Stimulated activated naive B cell treated with anti-CD40 and anti-IgM and Interleukin-4, amounts not matched to agents 10 μg/mL and 1 μg/mL and 100 μg/mL, for 72 hours (primary cell): Measurements from ENCODE around the gene UNC119.
A peak's percentile ranks its signal among the peaks of the same experiment; 100 is the strongest.
"Not testable (repeated sequence)": the region's sequence is repeated elsewhere in the genome, so short reads cannot be mapped to it uniquely, and the experiment has no call there.

Source experiments
- ATAC-seq, 2 donors: fragments of 150-1000 bp; cut with Tn5 transposase; replicated peaks; 2 replicates each; pipeline ENCODE4 v1.10.0; 2021; ENCODE audit warnings: moderate library complexity in 1 of 2
- DNase-seq: peaks from one replicate; pipeline ENCODE4 v3.0.0; 2021
- H3K27ac Mint-ChIP-seq: one replicate; pipeline ENCODE4 v1.8.0; 2022; ENCODE audit warnings: mild to moderate bottlenecking, mixed read lengths
- H3K27me3 Mint-ChIP-seq, 2 donors: one replicate each; pipeline ENCODE4 v1.8.0; 2022; ENCODE audit warnings: mixed read lengths in 2 of 2
- H3K36me3 Mint-ChIP-seq, 2 donors: one replicate each; pipeline ENCODE4 v1.8.0; 2022; ENCODE audit warnings: mixed read lengths in 2 of 2, mild to moderate bottlenecking in 1 of 2
- H3K4me1 Mint-ChIP-seq, 2 donors: one replicate each; pipeline ENCODE4 v1.8.0; 2022; ENCODE audit warnings: mixed read lengths in 2 of 2, mild to moderate bottlenecking in 1 of 2
- H3K4me3 Mint-ChIP-seq, 2 donors: one replicate each; pipeline ENCODE4 v1.8.0; 2022; ENCODE audit warnings: mild to moderate bottlenecking in 2 of 2, mixed read lengths in 2 of 2, moderate library complexity in 1 of 2
- H3K9me3 Mint-ChIP-seq, 2 donors: one replicate each; pipeline ENCODE4 v1.8.0; 2022; ENCODE audit warnings: mixed read lengths in 2 of 2, mild to moderate bottlenecking in 1 of 2

The UNC119 gene

DNA sequence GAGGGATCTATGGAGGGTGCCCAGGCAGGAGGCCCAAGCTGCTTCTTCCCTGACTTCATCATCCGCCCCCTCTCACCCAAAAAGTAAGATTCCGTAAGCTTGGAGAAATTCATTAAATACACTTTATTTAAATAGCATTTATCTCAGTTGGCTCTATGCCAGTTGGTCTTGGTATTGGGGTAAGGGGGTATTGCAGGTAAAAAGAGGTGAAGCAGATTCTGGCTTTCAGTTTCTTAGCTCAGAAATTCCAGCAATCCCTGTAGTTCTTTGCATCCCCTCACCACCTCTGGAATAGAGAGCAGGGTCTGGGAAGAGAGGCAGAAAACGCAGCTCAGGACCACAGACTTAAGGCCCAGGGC, 25.0 kb upstream of the UNC119 start:
- H3K4me3 Mint-ChIP-seq, result peak overlapping the region in 1 of 2 donors; percentile 85
- H3K27ac Mint-ChIP-seq, result peak overlapping the region; percentile 94
- H3K9me3 Mint-ChIP-seq, result no peaks in the 10 kb centered on the region
- no peaks in the 10 kb centered on the region for H3K27me3 Mint-ChIP-seq
- ATAC-seq, result no peak
- peaks cover 21 to 39% of the 10 kb centered on the region in 2 donors for H3K36me3 Mint-ChIP-seq
- H3K4me1 Mint-ChIP-seq, result peaks cover 17 to 32% of the 10 kb centered on the region in 2 donors
- no peak for DNase-seq

DNA sequence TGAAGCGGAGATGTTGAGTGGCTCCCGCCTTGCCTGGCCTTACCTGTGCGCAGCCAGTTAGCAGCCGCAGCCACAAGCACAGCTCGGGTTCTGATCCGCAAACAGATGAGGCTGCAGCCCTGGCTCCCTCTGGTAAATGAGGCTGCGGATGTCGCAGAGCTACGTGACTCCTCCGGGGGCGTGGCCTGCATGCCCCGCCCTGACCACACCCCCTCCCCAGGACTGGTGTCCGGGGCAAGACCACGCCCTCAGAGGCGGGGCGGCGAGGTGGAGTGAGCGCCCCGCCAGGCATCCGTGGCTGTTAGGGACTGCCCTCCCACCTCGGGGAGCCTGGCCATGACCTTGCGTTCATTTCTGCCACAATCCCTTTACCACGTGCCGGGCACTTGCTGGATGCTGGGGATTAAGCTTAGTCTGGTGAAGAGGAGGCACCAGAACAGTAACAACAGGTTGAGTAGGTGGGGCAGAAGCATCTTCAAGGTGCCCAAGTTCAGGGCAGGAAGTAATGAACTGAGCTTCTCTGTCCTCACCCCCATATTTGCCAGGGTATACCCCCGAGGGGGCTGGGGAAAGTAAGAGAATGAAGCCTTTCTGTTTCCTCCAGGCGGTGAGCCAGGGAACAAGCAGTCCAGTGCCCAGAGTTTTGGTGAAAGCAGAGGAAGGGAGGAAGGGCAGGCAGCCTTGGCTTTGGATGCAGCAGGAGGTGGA, 24.5 kb upstream of the UNC119 start, which contains the start of gene ALDOC:
ALDOC (minus strand) TSS at position 138 of the 708 bp plus-strand sequence. CDS start 1,363 bp downstream, outside the sequence.
- H3K27ac Mint-ChIP-seq, result peak within 1 kb of the TSS; percentile 94
- no peaks in the 10 kb centered on the region for H3K27me3 Mint-ChIP-seq
- DNase-seq (peak; percentile 94), ATAC-seq (peak; percentile 97 to 98)
- H3K4me3 Mint-ChIP-seq, result peak within 1 kb of the TSS; percentile 85 to 93
- peaks cover 21 to 39% of the 10 kb centered on the region in 2 donors for H3K36me3 Mint-ChIP-seq
- peaks cover 19 to 38% of the 10 kb centered on the region in 2 donors for H3K4me1 Mint-ChIP-seq
- H3K9me3 Mint-ChIP-seq, result no peaks in the 10 kb centered on the region

DNA sequence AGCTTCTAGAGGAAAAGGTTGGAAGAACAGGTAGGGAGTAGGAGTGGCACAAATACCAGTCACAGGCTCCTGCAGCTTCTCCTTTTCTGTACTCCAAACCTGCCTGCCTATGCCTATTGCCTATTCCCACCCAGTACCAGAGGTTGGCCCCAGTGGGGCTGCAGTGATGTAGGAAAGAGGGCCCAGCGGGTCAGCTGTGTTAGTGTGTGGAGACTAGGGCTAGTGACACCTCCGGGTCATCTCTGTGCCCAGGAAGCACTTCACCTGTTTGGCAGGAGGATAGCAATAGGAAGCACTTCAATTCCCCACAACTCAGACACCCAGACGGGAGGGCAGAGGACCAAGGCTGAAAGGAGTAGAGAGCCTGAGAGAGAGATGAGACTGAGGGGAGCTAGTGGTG, 23.6 kb upstream of the UNC119 start:
- Mint-ChIP-seq H3K4me1 (peaks cover 19 to 43% of the 10 kb centered on the region in 2 donors), H3K4me3 (peak overlapping the region; percentile 85 to 93), H3K36me3 (peaks cover 21 to 39% of the 10 kb centered on the region in 2 donors), H3K27ac (peak overlapping the region; percentile 94)
- H3K9me3 Mint-ChIP-seq, DNase-seq, ATAC-seq, H3K27me3 Mint-ChIP-seq: not testable (repeated sequence)

DNA sequence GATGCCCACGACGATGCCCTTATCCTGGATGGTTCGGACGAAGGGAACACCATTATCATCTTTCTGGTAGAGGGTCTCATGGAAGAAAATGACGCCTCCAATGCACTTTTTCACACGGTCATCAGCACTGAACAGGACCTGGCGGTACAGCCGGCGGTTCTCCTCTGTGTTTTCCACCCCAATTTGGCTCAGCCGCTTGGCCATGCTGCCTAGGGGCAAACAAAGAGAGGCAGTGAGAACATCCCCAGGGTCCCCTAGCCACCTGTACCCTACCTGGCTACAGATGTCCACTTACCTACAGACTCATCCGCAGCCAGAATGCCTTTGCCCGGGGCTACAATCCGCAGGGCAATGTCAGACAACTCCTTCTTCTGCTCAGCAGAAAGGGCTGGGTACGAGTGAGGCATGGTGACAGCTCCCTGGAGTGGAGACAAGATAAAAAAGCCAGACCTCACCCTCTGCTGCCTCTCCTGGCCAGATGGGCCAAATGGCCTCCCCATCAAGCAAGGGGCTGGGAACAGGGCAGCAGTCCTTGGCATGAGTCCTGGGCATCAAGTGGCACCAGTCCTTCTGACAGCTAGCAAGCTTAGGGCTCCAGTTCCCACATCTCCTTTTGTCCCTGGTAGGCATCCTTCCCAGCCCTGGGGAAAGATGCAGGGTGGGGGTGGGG, 22.8 kb upstream of the UNC119 start:
- Mint-ChIP-seq H3K36me3 (peaks cover 18 to 39% of the 10 kb centered on the region in 2 donors), H3K4me3 (no peak overlapping the region), H3K9me3 (no peaks in the 10 kb centered on the region), H3K27me3 (no peaks in the 10 kb centered on the region), H3K27ac (no peak overlapping the region), H3K4me1 (peaks cover 23 to 49% of the 10 kb centered on the region in 2 donors)
- no peak for DNase-seq
- no peak for ATAC-seq

DNA sequence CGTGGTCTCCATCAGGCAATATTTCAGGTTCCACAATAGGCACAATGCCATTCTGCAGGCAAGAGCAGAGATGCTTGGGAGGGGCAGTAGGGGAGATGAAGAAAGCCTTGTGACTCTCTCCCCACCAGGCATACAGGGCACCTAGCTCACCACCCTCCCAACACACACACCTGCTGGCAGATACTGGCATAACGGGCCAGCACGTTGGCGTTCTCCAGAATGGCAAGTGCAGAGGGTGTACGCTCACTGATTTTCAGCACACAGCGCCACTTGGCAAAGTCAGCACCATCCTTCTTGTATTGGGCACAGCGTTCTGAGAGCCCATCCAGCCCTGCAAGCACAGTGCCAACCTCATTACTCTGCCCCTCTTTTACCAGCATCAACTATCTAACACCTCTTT, 22.1 kb upstream of the UNC119 start:
- peaks cover 16 to 37% of the 10 kb centered on the region in 2 donors for H3K36me3 Mint-ChIP-seq
- no peaks in the 10 kb centered on the region for H3K9me3 Mint-ChIP-seq
- DNase-seq (no peak), ATAC-seq (no peak)
- no peaks in the 10 kb centered on the region for H3K27me3 Mint-ChIP-seq
- no peak overlapping the region for H3K27ac Mint-ChIP-seq
- peaks cover 26 to 56% of the 10 kb centered on the region in 2 donors for H3K4me1 Mint-ChIP-seq
- no peak overlapping the region for H3K4me3 Mint-ChIP-seq

DNA sequence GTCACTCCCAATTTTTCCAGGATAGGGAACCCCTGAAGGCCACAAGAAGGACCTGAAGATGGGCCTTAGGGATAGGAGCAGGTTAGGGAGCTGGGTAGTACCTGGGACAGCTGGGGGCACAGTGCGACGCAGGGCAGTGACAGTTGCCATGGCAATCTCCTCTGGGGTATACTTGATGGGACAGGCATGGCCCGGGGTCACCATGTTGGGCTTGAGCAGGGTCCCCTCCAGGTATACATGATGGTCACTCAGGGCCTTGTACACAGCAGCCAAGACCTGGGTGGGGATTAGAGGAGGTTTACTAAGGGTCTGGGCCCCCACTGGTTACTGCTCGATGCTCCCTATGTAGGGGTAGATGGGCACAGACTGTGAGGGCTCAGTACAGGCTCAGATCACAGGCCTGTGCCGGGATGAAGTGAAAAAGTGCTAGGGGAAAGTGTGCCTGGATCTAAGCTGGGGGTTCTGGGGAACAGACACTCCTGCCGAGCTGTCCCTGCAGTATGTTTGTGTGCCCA, 21.6 kb upstream of the UNC119 start:
- Mint-ChIP-seq H3K4me3 (no peak overlapping the region), H3K9me3 (no peaks in the 10 kb centered on the region), H3K4me1 (peaks cover 28 to 61% of the 10 kb centered on the region in 2 donors), H3K27me3 (no peaks in the 10 kb centered on the region), H3K36me3 (peaks cover 14 to 37% of the 10 kb centered on the region in 2 donors), H3K27ac (no peak overlapping the region)
- no peak for ATAC-seq
- DNase-seq, result no peak

DNA sequence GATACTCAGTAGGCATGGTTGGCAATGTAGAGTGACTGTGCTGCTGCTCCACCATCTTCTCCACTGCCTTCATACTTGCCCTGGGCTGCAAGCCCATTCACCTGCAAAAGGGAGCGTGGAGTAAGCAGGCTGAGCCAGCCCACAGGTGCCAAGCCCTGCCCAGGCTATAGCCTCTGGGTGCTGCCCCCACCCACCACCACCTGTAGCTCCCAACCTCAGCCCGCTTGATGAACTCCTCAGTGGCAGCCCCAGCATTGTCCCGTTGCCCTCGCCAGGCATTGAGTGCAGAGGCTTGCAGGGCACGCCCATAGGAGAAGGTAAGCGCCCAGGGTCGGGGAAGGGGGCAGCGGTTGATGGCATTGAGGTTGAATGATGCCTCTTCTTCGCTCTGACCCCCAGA, 21.1 kb upstream of the UNC119 start:
- ATAC-seq (no peak), DNase-seq (no peak)
- H3K4me3 Mint-ChIP-seq, result no peak overlapping the region
- H3K27me3 Mint-ChIP-seq, result no peaks in the 10 kb centered on the region
- H3K9me3 Mint-ChIP-seq, result no peaks in the 10 kb centered on the region
- peaks cover 12 to 37% of the 10 kb centered on the region in 2 donors for H3K36me3 Mint-ChIP-seq
- H3K4me1 Mint-ChIP-seq, result peaks cover 29 to 66% of the 10 kb centered on the region in 2 donors
- no peak overlapping the region for H3K27ac Mint-ChIP-seq

DNA sequence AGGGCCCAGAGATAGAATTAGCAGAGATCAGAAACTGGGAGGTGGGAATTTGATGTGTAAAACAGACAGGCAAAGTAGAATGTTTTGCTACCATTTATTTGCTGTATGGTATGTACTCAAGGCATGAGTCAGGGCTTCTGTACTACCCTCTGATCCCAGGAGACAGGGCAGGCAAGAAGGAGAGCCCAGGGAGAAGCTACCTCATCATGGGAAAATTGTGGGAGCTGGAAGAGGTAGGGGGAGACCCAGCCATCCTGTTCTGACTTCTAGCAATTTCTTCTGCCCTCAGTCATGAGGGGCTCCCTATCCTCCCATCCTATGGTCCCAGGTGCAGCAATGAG, 20.6 kb upstream of the UNC119 start:
- Mint-ChIP-seq H3K4me3 (no peak overlapping the region), H3K27ac (no peak overlapping the region), H3K36me3 (peaks cover 11 to 41% of the 10 kb centered on the region in 2 donors), H3K9me3 (no peaks in the 10 kb centered on the region), H3K4me1 (peaks cover 32 to 71% of the 10 kb centered on the region in 2 donors), H3K27me3 (no peaks in the 10 kb centered on the region)
- ATAC-seq (no peak), DNase-seq (no peak)

DNA sequence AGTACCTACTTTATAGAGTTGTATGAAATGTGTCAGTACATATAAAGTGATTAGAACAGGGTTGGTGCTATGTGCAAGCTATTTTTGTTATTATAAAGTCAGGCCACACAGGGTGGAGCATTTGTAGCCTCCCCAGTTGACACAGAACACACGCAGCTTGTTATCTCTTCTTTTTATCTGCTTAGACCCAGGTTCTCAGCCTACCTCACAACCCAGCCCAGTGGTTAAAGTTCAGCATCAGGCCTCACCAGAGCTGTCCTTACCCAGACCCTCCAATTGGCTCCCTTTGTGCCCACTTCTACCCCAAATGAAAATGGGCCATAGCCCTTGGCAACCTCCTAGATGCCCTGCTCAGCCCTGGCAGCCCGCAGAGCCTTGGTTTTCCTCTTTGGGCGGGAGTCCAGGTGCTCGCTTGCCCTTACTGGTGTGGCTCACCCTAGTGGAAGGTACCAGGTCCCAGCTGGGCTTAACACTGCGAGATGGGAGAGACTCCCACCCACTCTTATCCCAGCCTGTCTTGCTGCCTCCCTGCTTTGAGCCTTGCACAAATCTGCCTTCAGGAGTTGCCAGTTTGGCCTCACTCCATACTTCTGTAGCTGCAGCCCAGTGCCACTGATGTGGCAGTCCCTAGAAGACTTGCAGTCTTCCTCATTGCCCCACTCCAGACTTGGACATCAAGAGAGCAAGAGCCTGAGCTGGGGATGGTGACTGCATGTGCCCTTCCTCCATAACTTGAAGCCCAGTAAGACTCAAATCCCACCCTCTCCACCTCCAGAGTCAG, 20.0 kb upstream of the UNC119 start:
- H3K27ac Mint-ChIP-seq, result peak overlapping the region; percentile 77
- peak overlapping the region; percentile 97 for H3K4me3 Mint-ChIP-seq
- ATAC-seq (no peak), DNase-seq (no peak)
- H3K36me3 Mint-ChIP-seq, result peaks cover 15 to 46% of the 10 kb centered on the region in 2 donors
- H3K9me3 Mint-ChIP-seq, result peaks cover 0 to 2% of the 10 kb centered on the region in 2 donors
- H3K4me1 Mint-ChIP-seq, result peaks cover 37 to 77% of the 10 kb centered on the region in 2 donors
- no peaks in the 10 kb centered on the region for H3K27me3 Mint-ChIP-seq

DNA sequence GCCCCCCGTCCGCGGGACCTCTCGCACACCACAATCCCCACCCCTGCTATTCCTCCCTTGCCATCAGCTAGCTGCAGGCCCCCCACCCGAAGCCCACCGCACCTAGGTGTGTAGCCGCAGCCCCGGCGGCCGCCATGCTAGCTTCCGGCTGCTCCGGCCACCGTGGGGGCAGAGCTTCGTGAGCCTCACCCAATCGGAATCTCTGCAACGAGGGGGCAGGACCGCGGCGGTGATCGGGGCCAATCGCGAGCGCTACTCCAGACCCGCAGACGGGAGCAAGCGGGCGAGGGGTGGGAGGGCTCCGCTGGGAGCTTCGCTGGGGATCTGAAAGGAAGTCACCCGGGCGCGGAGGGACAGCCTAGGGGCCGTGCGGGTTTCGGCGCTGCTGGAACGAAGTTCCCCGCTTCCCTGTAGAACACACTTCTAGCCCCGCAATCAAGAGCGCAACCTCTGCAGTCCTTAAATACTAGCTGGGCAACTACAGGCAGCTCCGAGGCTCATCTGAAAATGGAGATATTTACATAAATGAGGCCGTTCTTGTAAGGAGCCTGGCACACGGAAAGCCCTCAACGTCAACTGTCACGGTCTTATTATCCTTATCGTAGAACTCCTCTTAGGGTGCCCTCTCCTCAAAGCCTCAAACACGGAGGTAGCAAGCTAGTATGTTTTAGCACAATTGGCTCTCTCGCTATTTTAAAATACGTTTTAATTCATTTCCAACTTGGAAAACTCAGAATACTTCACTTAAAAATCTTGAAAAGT, 19.1 kb upstream of the UNC119 start, which contains the start of gene PIGS:
PIGS (minus strand) TSS at position 164 of the 762 bp plus-strand sequence; CDS start at position 136, 28 bp downstream.
- Mint-ChIP-seq H3K4me3 (peak within 1 kb of the TSS; percentile 97), H3K36me3 (peaks cover 11 to 41% of the 10 kb centered on the region in 2 donors), H3K27me3 (no peaks in the 10 kb centered on the region), H3K27ac (peak within 1 kb of the TSS; percentile 93), H3K9me3 (peaks cover 0 to 2% of the 10 kb centered on the region in 2 donors), H3K4me1 (peaks cover 36 to 77% of the 10 kb centered on the region in 2 donors)
- peak; percentile 95 to 97 for ATAC-seq
- DNase-seq, result peak; percentile 90

DNA sequence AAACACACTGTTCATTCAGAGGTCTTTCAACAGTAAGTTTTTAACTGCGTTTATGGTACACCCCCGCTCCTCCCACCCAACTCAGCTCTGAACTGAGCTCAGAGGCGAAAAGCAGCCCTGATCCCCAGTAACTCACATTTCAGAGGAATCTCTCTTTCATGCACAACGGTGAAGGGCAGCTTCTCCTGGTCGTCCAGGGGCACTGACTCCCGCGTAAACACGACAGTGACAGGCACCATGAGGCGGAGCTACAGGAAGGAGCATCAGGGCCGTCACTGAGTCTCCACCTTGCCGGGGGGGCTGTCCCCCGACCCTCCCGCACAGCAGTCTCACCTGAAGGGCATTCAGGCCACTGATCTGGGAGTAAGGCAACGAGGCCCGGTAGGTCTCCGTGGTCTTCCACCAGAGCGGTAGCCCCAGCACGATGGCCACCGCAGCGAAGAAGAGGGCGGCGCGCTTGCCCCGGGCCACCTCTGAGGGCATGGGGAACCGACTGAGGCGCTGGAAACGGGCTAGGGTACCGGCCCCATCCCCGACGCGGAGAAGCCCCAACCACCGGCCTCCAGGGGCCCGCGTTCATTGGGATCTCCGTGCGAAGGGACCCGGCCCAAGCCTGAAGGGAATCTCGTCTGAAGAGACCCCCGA, 18.4 kb upstream of the UNC119 start:
- H3K4me1 Mint-ChIP-seq, result peaks cover 31 to 73% of the 10 kb centered on the region in 2 donors
- DNase-seq (peak; percentile 21), ATAC-seq (peak; percentile 38 to 39)
- peak overlapping the region; percentile 93 for H3K27ac Mint-ChIP-seq
- peaks cover 11 to 41% of the 10 kb centered on the region in 2 donors for H3K36me3 Mint-ChIP-seq
- no peaks in the 10 kb centered on the region for H3K27me3 Mint-ChIP-seq
- peaks cover 0 to 2% of the 10 kb centered on the region in 2 donors for H3K9me3 Mint-ChIP-seq
- peak overlapping the region; percentile 97 for H3K4me3 Mint-ChIP-seq

DNA sequence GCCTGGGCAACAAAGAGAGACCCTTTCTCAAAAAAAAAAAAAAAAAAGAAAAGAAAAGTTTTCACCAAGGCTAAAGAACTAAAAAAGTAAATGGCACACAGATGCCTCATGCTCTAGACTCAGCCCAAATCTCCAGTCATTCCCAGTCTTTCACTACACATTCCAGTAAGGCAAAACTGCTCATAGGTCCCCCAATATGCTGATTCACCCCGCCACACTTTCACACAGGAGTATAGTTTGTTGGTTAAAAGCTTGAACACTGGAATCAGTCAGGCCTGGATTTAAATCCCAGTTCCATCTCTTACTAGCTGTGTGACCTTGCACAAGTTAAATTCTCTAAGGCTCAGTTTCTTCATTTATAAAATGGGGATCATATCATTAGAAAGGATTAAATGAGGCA, 17.0 kb upstream of the UNC119 start:
- H3K27me3 Mint-ChIP-seq, result no peaks in the 10 kb centered on the region
- H3K4me1 Mint-ChIP-seq, result peaks cover 30 to 67% of the 10 kb centered on the region in 2 donors
- no peak overlapping the region for H3K27ac Mint-ChIP-seq

DNA sequence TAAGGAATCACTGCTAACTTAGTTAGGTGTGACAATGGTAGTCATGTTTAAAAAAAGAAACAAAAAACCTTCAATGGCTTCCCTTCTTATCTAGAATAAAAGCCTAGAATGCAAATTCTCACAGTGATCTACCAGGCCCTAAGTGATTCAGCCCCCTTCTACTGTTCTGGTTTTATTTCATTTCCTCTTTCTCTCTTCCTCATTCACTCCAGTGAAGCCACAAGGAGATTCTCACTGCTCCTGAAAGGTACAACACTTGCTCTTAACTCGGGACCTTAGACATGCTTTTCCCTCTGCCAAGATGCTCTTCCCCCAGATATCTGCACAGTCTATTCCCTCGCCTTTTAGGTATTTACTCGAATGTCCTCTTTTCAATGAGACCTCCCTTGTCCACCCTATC, 15.2 kb upstream of the UNC119 start:
- H3K4me3 Mint-ChIP-seq, result peak overlapping the region; percentile 8 to 42
- peaks cover 28 to 58% of the 10 kb centered on the region in 2 donors for H3K4me1 Mint-ChIP-seq
- H3K27ac Mint-ChIP-seq, result peak overlapping the region; percentile 16
- H3K27me3 Mint-ChIP-seq, result no peaks in the 10 kb centered on the region
- DNase-seq (no peak), ATAC-seq (peak; percentile 64 to 66)
- H3K36me3 Mint-ChIP-seq, result peaks cover 15 to 28% of the 10 kb centered on the region in 2 donors
- H3K9me3 Mint-ChIP-seq, result peaks cover 0 to 2% of the 10 kb centered on the region in 2 donors

More for the DNA sequence above, 17.0 kb upstream of the UNC119 start:
- peaks cover 0 to 2% of the 10 kb centered on the region in 2 donors for H3K9me3 Mint-ChIP-seq
- no peak overlapping the region for H3K4me3 Mint-ChIP-seq
- DNase-seq (no peak), ATAC-seq (no peak)
- peaks cover 11 to 33% of the 10 kb centered on the region in 2 donors for H3K36me3 Mint-ChIP-seq
